Measurements from ENCODE around the gene ZZZ3. TPM values are rescaled to one million over a fixed set of nuclear protein-coding genes. Genes with fewer than 3 reads are reported as not detected.

ZZZ3 gene
- total and polyA plus RNA-seq, 2 of the 13 experiments (the other 11 are each of a cell fraction or from before 2014, with no cell fraction given) = 18.1 to 50.2 TPM

GRCh38 chr1:77652970-77653516 is 29.4 kb downstream of the ZZZ3 start:
- in situ Hi-C loops (cut with HindIII; ENCODE audit: extremely low pct_ligation_motif_present, low pct_unique_long_range_greater_than_20kb) = no loop called here
- no peak overlapping the region for H3K9ac ChIP-seq (ENCODE audit: insufficient read depth, low read depth, low read length)
- DNase-seq (ENCODE audit: low spot score) (no peak), FAIRE-seq (no peak), ATAC-seq (no peak)
- H3K79me2 ChIP-seq (ENCODE audit: insufficient read depth, low read length) = peaks cover 88% of the 10 kb centered on the region
- peaks cover 21% of the 10 kb centered on the region for H3K9me3 ChIP-seq (ENCODE audit: low read length)
- peaks cover 7% of the 10 kb centered on the region for H4K20me1 ChIP-seq (ENCODE audit: insufficient read depth, low read length)
- 95% methylated on average over 6 of the region's 6 CpGs for WGBS (ENCODE audit: low lambda C conversion rate)
- no peak for TF ChIP-seq DMAP1 (CRISPR knock-in tag; IDR thresholded peaks at IDR 0.05)
- 0 out of 5 replicates have a peak, but pooled peaks cover 0 to 4% of the 10 kb centered on the region in 2 experiments for H3K36me3 ChIP-seq (replicated peaks in 1 of 2; ENCODE audit: control insufficient read depth in 1 of 2, insufficient read depth in 2 of 2, low read length in 2 of 2)
- H3K4me2 ChIP-seq (ENCODE audit: low read depth, low read length) = no peak overlapping the region
- intact Hi-C loops (cut with micrococcal nuclease; ENCODE audit: unreplicated experiment) = no loop called here
- ChIA-PET POLR2A (no interaction called here), CTCF (ENCODE audit: low intra/inter-chr PET ratio, low total read pairs) (no interaction called here)
- BruUV-seq (replicated peaks) = no TSS peak
- H3K27me3 ChIP-seq (ENCODE audit: control insufficient read depth in 1 of 2, insufficient read depth in 2 of 2, low read length in 2 of 2) = no peaks in the 10 kb centered on the region
- H3K4me3 ChIP-seq (replicated peaks in 1 of 3; ENCODE audit: insufficient read depth in 1 of 3, low read depth in 2 of 3, low read length in 3 of 3) = no peak overlapping the region
- no peak overlapping the region for H2AFZ ChIP-seq (ENCODE audit: low read length)
- peaks cover 33% of the 10 kb centered on the region for H3K4me1 ChIP-seq (ENCODE audit: insufficient read depth, low read length)
- H3K27ac ChIP-seq (ENCODE audit: extremely low read length, insufficient read depth, low read length) = peak overlapping the region; percentile 12

GRCh38 chr1:77652268-77652667 is 30.2 kb downstream of the ZZZ3 start:
- Histone ChIP-seq H3K27me3 (ENCODE audit: control insufficient read depth in 1 of 2, insufficient read depth in 2 of 2, low read length in 2 of 2) (no peaks in the 10 kb centered on the region), H3K79me2 (ENCODE audit: insufficient read depth, low read length) (peaks cover 90% of the 10 kb centered on the region), H4K20me1 (ENCODE audit: insufficient read depth, low read length) (peaks cover 3% of the 10 kb centered on the region), H3K27ac (ENCODE audit: extremely low read length, insufficient read depth, low read length) (no peak overlapping the region), H3K9ac (ENCODE audit: insufficient read depth, low read depth, low read length) (no peak overlapping the region), H2AFZ (ENCODE audit: low read length) (no peak overlapping the region), H3K4me3 (replicated peaks in 1 of 3; ENCODE audit: insufficient read depth in 1 of 3, low read depth in 2 of 3, low read length in 3 of 3) (no peak overlapping the region), H3K36me3 (replicated peaks in 1 of 2; ENCODE audit: control insufficient read depth in 1 of 2, insufficient read depth in 2 of 2, low read length in 2 of 2) (0 out of 5 replicates have a peak, but pooled peaks cover 0 to 4% of the 10 kb centered on the region in 2 experiments), H3K4me1 (ENCODE audit: insufficient read depth, low read length) (peaks cover 27% of the 10 kb centered on the region), H3K9me3 (ENCODE audit: low read length) (peaks cover 21% of the 10 kb centered on the region), H3K4me2 (ENCODE audit: low read depth, low read length) (no peak overlapping the region)
- no peak for DNase-seq (ENCODE audit: low spot score)
- no peak for TF ChIP-seq ZNF318 (CRISPR knock-in tag; IDR thresholded peaks at IDR 0.05)
- no peak for TF ChIP-seq ZNF263 (CRISPR knock-in tag; IDR thresholded peaks at IDR 0.05)
- intact Hi-C loops (cut with micrococcal nuclease; ENCODE audit: unreplicated experiment) (no loop called here), in situ Hi-C loops (cut with HindIII; ENCODE audit: extremely low pct_ligation_motif_present, low pct_unique_long_range_greater_than_20kb) (no loop called here)
- no TSS peak for BruUV-seq (replicated peaks)
- CTCF ChIA-PET (ENCODE audit: low intra/inter-chr PET ratio, low total read pairs) = no interaction called here
- ATAC-seq = no peak
- POLR2A ChIA-PET = no interaction called here
- FAIRE-seq = no peak

Measured in HepG2 (cell line).